MV-4-11 (cell line): Measurements from ENCODE around the gene SPATS2L.

Experiments used
- DNase-seq: peaks from one replicate; lab custom pipeline; 2025; lab: John Stamatoyannopoulos, UW

Gene SPATS2L

GRCh38 chr2:200443916-200444315 lies 137.4 kb downstream of the SPATS2L start:
- no peak for DNase-seq

GRCh38 chr2:200444530-200444929 lies 138.0 kb downstream of the SPATS2L start:
- DNase-seq = no peak

- no peak for DNase-seq
Measured at GRCh38 chr2:200445284-200445683, 138.8 kb downstream of the SPATS2L start.

GRCh38 chr2:200446612-200447011 lies 140.1 kb downstream of the SPATS2L start:
- no peak for DNase-seq

GRCh38 chr2:200447139-200447855 lies 140.8 kb downstream of the SPATS2L start:
- no peak for DNase-seq

GRCh38 chr2:200448455-200448854 lies 142.0 kb downstream of the SPATS2L start:
- no peak for DNase-seq

- DNase-seq = no peak
Measured at GRCh38 chr2:200449149-200449548, 142.7 kb downstream of the SPATS2L start.

GRCh38 chr2:200450288-200450687 lies 143.8 kb downstream of the SPATS2L start:
- peak; percentile 82 for DNase-seq

GRCh38 chr2:200451511-200451910 lies 145.0 kb downstream of the SPATS2L start:
- DNase-seq = peak; percentile 64

GRCh38 chr2:200452377-200452776 lies 145.9 kb downstream of the SPATS2L start:
- DNase-seq = no peak

GRCh38 chr2:200453142-200453852 lies 146.8 kb downstream of the SPATS2L start:
- DNase-seq = no peak

- no peak for DNase-seq
Measured at GRCh38 chr2:200453853-200454534, 147.5 kb downstream of the SPATS2L start.

- DNase-seq = no peak
Measured at GRCh38 chr2:200454927-200455801, 148.7 kb downstream of the SPATS2L start.

GRCh38 chr2:200455958-200456421 lies 149.5 kb downstream of the SPATS2L start:
- DNase-seq = peak; percentile 92

GRCh38 chr2:200456567-200456966 lies 150.1 kb downstream of the SPATS2L start:
- DNase-seq = peak; percentile 19

GRCh38 chr2:200459101-200459500 lies 152.6 kb downstream of the SPATS2L start:
- DNase-seq = no peak

- DNase-seq = no peak
Measured at GRCh38 chr2:200461846-200462710, 155.6 kb downstream of the SPATS2L start.

- no peak for DNase-seq
Measured at GRCh38 chr2:200463452-200463851, 157.0 kb downstream of the SPATS2L start.

GRCh38 chr2:200466425-200467418 lies 160.2 kb downstream of the SPATS2L start:
- peak; percentile 57 for DNase-seq
